GM21367 (cell line): ENCODE measurements around the gene ANKS6.

Experiments used
- ATAC-seq: cut with Tn5 transposase; IDR thresholded peaks from one replicate; pipeline ENCODE4 v1.9.1; 2021; ENCODE audit not compliant: unreplicated experiment

The ANKS6 gene

GRCh38 chr9:98815391-98815951, 19.1 kb upstream of the ANKS6 start:
- no peak for ATAC-seq

DNA sequence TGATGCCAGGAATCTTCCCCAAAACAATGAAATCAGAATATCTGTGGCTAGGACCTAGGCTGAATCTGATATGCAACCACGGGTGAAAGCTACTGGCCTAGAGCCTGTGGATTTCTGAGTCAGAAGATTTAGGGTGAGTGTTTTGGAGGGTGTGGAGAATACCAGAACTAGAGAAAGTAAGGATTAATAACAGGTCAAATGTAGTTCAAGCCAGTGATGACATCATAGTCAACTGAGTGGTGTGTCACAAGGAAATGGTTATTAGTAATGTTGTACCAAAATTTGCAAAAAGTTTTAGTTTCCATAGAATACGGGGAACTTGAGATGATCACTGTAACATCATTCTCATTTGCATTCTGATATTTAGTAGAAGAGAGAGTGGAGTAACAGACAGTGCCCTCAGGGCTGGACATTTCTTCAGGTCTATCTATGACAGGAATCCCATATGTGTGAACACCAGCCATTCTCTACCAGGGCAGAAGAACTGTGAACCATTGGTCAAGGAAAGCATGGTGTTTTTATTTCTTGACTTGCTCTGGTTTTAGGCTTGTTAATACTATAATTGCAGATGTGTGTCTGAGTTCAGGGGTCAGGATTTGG, 14.8 kb upstream of the ANKS6 start:
- ATAC-seq: no peak

DNA sequence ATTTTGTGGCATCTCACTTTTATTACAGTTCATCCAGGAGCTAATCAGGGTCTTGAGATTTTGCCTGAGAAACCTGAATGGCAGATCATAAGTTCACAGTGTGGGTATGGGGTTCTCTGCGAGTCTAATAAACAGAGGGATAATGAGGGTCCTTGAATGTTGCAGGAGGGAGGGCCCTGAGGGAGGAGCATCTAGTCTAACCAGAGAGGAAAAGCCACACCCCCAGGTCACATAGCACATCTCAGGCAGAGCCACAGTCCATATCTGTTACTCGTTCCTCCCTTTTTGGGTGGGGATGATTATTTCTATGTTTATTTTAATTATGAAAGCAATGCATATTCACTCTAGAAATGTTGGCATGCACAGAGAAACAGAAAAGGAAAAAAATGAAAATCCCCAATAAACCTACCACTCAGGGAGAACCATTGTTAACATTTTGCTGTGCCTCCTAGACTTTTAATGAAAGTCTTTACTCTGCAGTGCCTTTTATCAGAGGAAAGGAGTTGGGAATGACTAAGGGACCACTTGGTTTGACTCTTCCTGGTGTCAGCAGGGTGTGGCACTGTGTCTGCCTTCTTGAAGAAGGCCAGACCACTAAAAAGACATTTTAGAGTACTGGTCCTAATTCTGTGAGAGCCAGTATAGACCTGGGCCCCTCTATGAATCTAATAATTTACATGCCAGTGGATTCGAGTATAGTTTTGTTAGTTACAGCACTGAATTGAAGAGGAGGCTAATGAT, 13.9 kb upstream of the ANKS6 start:
- ATAC-seq: no peak

- ATAC-seq: no peak
These were observed 13.2 kb upstream of the ANKS6 start for GRCh38 chr9:98809311-98810101.

GRCh38 chr9:98808875-98809274, 12.5 kb upstream of the ANKS6 start:
- ATAC-seq: no peak

- no peak for ATAC-seq
These were observed 12.1 kb upstream of the ANKS6 start for GRCh38 chr9:98808411-98808815.

DNA sequence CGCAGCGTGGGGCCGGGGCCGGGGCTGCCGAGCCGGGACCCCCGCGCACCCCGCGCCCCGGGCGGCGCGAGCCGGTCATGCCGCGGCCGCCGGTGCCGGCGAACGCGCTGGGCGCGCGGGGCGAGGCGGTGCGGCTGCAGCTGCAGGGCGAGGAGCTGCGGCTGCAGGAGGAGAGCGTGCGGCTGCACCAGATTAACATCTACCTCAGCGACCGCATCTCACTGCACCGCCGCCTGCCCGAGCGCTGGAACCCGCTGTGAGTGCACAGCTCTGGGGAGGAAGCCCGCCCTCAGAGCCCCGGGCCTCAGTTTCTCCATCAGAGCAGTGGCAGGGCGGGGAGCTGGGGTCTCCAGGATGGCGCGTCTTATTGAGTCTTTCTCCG, 11.4 kb upstream of the ANKS6 start:
- ATAC-seq: peak; percentile 32

DNA sequence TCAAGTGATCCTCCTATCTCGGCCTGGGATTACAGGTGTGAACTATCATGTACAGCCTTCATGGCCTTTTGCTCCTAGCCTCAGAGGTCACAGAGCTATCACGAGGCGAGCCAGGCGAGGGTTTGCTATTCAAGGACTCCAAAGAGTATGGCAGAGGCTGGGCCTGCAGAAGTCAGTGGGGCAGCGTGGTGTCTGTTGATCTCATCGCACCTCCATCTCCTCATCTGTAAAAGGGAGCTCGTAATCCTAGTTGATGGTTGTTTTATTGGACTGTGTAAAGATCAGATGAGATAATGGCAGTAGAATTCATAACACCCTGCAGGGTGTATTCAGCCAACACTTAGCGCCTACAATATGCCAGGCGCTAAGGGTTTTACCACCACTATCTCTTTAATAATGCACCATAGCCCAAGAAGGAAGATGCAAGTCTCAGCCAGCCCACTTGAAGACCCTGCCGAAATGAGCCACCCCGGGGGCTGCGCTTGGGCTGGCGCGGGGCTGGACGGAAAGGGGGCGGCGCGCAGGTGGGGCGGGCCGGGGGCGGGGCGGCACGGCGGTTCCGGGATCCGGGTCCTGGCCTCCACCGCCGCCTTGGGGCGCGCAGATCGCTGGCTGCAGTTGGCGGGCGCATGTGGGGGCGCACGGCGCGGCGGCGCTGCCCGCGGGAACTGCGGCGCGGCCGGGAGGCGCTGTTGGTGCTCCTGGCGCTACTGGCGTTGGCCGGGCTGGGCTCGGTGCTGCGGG, 10.9 kb upstream of the ANKS6 start, which contains the start of gene GALNT12:
Gene GALNT12 (plus strand): TSS at position 601 of the 744 bp plus-strand sequence. CDS start 29 bp downstream, at position 630.
- ATAC-seq: peak; percentile 53

DNA sequence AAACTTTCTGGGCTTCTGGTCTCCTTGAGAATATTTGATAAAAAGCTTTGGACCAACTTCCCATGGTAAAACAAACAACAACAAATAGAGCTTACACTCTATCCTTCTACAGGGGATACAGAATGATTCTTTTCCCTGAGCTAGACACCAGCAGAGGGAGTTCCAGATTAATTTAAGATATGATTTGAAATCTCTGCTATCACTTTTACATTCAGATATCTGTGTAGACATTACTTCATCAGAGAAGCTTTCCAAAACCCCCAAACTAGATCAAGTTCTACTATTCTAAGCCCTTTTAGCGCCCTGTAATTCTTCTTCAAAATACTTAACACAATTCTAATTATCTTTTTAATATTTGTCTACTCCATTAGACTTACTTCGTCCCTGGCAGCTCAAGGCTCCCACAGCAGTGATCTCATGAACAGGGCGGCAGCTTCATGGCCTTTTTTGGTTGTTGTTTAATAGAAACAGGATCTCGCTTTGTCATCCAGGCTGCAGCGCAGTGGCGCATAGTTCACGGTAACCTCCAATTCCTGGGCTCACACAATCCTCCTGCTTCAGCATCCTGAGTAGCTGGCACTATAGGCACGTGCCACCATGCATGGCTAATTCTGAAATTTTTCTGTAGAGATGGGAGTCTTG, 10.2 kb upstream of the ANKS6 start:
- no peak for ATAC-seq

DNA sequence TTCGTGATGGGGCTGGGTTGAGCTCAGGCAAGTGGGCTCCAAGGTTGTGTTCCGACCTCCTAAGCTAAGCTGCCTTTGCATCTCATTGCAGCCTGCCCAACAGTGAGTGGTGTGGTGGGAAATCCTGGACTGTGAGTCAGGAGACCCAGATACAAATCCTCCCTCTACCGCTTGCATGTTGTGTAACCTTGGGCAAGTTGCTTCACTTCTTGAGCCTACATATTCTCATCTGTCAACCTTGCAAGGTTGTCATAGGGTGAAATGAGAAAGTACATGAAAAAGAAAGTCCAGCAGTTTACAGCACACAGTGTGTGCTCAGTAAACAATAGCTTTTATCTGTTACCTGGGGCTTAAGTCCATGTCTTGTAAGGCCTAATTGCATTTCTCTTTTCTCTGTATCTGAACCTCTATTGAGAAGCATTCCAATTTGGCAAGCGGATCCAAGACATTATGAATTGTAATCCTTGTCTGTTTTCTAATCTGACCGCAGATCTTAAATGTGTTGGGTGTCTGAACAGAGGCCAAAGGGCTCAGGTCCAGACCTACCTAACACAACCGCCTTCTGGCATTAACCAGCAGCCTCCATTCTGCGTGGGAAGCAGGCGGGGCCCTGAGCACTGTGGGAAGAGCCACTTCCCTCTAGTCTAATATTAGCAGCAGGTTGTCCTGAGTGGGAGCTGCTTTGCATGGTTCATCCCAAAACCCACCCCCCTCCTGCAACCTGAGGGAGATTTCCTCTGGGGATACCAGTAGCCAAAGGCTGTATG, 9.3 kb upstream of the ANKS6 start:
- no peak for ATAC-seq

DNA sequence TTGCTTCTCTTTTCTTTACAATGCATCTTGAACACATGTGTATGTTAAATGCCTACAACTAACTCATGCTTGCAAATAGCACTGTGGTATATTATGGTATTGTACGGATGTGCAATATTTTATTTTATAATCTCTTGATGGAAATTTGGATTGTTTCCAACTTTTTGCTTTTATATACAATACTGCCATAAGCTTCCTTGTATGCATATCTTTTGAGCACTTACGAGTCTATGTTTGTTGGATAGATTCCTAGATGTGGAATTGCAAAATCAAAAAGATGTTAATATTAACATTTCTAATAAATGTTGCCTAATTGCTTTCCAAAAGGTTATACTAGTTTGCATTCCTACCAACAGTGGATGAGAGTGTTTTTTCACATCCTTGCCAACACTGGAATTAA, 7.7 kb upstream of the ANKS6 start:
- no peak for ATAC-seq

- no peak for ATAC-seq
These were observed 5.6 kb upstream of the ANKS6 start for GRCh38 chr9:98801969-98802371.

DNA sequence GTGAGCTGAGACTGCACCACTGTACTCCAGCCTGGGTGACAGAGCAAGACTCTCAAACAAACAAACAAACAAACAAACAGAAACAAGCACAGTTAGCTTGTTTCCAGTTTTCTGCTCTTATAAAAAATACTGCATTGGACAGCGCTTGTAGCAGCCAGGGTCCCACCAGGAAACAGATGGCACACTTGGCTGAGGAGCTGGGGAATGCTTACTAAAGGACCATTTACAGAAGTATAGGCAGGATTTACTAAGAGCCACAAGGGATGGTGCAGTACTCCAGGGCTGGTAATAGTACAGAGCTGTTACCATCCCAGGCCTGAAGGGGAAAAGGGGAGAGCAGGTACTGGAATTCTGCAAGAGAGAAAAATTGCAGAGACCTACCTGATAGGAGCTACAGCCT, 5.2 kb upstream of the ANKS6 start:
- ATAC-seq: no peak

DNA sequence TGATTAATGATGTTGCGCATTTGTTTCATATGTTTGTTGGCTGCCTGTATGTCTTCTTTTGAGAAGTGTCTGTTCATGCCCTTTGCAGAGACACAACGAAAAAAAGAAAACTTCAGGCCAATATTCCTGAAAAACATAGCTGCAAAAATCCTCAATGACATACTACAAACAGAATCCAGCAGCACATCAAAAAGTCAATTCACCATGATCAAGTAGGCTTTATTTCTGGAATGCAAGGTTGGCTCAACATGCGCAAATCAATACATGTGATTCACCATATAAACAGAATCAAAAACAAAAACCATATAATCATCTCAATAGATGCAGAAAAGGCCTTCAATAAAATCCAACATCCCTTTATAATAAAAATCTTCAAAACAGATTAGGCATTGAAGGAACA, 1.9 kb upstream of the ANKS6 start:
- ATAC-seq: no peak

- ATAC-seq: no peak
These were observed 1.1 kb upstream of the ANKS6 start for GRCh38 chr9:98797491-98797890.

DNA sequence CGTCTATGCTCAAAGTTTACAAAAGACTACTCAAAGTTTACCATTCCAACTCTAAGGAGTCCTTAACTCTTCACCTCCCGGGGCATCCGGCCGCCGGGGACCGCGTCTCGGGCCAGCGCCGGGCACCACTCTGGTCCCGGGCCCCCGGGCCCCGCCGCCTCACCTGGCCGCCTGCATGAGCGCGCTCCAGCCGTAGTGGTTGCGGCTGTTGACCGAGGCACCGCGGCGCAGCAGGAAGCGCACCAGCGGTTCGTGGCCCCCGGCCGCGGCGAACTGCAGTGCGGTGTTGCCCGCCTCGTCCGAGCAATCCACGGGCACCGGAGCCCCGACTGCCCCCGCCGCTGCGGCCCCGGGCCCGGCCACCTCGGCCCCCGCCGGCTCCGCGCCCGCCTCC, 388 bp downstream of the ANKS6 start:
- peak; percentile 36 for ATAC-seq

- no peak for ATAC-seq
These were observed 930 bp downstream of the ANKS6 start for GRCh38 chr9:98795295-98795955.

DNA sequence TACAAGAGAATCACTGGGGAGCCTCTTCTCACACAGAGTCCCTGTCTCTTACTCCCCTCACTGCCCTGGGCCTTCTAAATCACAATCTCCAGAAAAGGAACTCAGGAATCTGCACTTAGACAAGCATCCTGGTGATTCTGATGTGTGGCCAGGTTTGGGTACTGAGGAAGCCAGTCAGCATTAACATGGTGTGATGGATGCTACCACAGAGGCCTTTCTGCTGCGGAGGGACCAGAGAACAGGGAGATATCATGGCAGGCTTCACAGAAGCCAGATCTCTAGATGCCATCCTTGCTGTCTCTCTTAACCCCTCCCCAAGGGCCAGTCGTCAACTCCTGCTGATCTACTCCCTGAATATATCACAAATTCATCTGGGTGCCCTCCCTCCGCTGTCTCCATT, 1.6 kb downstream of the ANKS6 start:
- ATAC-seq: no peak

DNA sequence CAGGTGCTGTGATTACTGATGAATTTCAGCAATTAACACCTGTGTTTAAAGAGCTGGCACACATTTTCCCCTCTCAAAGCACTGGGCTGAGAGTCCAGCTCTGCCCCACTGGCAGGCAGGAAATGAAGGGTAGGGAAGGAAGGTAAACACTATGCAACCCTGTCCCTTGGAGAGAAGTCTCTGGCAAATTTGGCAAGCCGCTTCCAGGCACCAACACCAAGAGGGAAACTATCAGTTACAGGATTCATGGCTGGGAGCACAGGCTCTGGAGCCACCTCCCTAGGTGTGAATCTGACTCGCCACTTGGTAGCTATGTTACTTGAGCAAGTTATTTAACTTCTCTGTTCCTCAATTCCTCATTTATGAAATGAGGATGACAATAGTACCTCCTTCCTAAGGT, 3.3 kb downstream of the ANKS6 start:
- ATAC-seq: no peak
